ENCODE results near the gene CAMK2D. TPM values are rescaled to one million over a fixed set of nuclear protein-coding genes. Genes with fewer than 3 reads are reported as not detected.
A peak's percentile ranks its signal among the peaks of the same experiment; 100 is the strongest.

CAMK2D gene
- total and polyA plus RNA-seq, 2 experiments from 2014 or later = 36.8 to 99.1 TPM

DNA sequence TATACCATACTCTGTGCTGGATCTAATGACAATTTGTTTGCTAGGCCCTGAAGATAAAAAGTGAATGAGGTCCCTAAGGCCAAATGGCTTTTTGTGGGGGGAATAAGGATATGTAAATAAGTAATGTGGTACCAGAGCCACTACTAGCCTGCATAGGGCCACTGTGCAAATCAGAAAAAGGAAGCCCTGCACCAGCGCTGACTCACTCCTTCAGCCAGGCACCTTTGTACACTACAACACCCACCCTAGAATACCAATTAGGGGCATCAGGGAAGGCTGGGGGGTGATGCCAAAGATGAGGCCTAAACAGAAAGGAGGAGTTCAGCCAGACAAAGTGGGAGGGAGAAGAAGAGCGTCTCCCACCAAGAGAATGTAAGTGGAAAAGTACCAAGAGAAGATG, 122.2 kb downstream of the CAMK2D start:
- H3K27ac ChIP-seq = peak overlapping the region; percentile 80
- no peak overlapping the region for H3K4me3 ChIP-seq
- 100% methylated on average over 2 of the region's 2 CpGs for WGBS (ENCODE audit: low lambda C conversion rate, missing lambda C conversion rate)
- TF ChIP-seq CTCF (IDR thresholded peaks at IDR 0.05; ENCODE audit: poor library complexity) (no peak), EZH2 (IDR thresholded peaks at IDR 0.05; ENCODE audit: borderline replicate concordance) (no peak), EZH2phosphoT487 (IDR thresholded peaks at IDR 0.05; ENCODE audit: low read depth, severe bottlenecking, unreplicated experiment) (no peak)
- H2AFZ ChIP-seq = no peak overlapping the region
- H3K9me2 ChIP-seq (replicated peaks; ENCODE audit: insufficient read depth) = no peaks in the 10 kb centered on the region
- peaks cover 55% of the 10 kb centered on the region for H3K4me1 ChIP-seq (ENCODE audit: insufficient read depth)
- no peaks in the 10 kb centered on the region for H3K27me3 ChIP-seq
- H3K36me3 ChIP-seq (replicated peaks; ENCODE audit: insufficient read depth, low read depth) = no peaks in the 10 kb centered on the region
- no peaks in the 10 kb centered on the region for H3K9me3 ChIP-seq (ENCODE audit: low read depth)
- no peak overlapping the region for H3K4me2 ChIP-seq
- no peak for DNase-seq (ENCODE audit: low spot score)
- peaks cover 91% of the 10 kb centered on the region for H3K79me2 ChIP-seq
- no peaks in the 10 kb centered on the region for H4K20me1 ChIP-seq (ENCODE audit: insufficient read depth, poor library complexity, severe bottlenecking)

GRCh38 chr4:113638562-113638832, 123.0 kb downstream of the CAMK2D start:
- Histone ChIP-seq H3K79me2 (peaks cover 90% of the 10 kb centered on the region), H3K27ac (peak overlapping the region; percentile 80), H3K36me3 (replicated peaks; ENCODE audit: insufficient read depth, low read depth) (no peaks in the 10 kb centered on the region), H3K27me3 (no peaks in the 10 kb centered on the region), H3K4me2 (no peak overlapping the region), H3K9me3 (ENCODE audit: low read depth) (no peaks in the 10 kb centered on the region), H3K4me3 (no peak overlapping the region), H4K20me1 (ENCODE audit: insufficient read depth, poor library complexity, severe bottlenecking) (peaks cover 5% of the 10 kb centered on the region), H2AFZ (no peak overlapping the region), H3K9me2 (replicated peaks; ENCODE audit: insufficient read depth) (no peaks in the 10 kb centered on the region), H3K4me1 (ENCODE audit: insufficient read depth) (peaks cover 54% of the 10 kb centered on the region)
- DNase-seq (ENCODE audit: low spot score) = no peak
- TF ChIP-seq EZH2phosphoT487 (IDR thresholded peaks at IDR 0.05; ENCODE audit: low read depth, severe bottlenecking, unreplicated experiment) (no peak), EZH2 (IDR thresholded peaks at IDR 0.05; ENCODE audit: borderline replicate concordance) (no peak), CTCF (IDR thresholded peaks at IDR 0.05; ENCODE audit: poor library complexity) (no peak)
- 85% methylated on average over 3 of the region's 3 CpGs for WGBS (ENCODE audit: low lambda C conversion rate, missing lambda C conversion rate)

GRCh38 chr4:113637823-113638561, 123.5 kb downstream of the CAMK2D start:
- Histone ChIP-seq H3K27ac (peak overlapping the region; percentile 80), H3K9me3 (ENCODE audit: low read depth) (no peaks in the 10 kb centered on the region), H4K20me1 (ENCODE audit: insufficient read depth, poor library complexity, severe bottlenecking) (peaks cover 5% of the 10 kb centered on the region), H3K79me2 (peaks cover 90% of the 10 kb centered on the region), H3K4me3 (no peak overlapping the region), H3K4me2 (no peak overlapping the region), H3K9me2 (replicated peaks; ENCODE audit: insufficient read depth) (no peaks in the 10 kb centered on the region), H3K36me3 (replicated peaks; ENCODE audit: insufficient read depth, low read depth) (no peaks in the 10 kb centered on the region), H3K27me3 (no peaks in the 10 kb centered on the region), H3K4me1 (ENCODE audit: insufficient read depth) (peaks cover 54% of the 10 kb centered on the region), H2AFZ (no peak overlapping the region)
- 84% methylated on average over 2 of the region's 2 CpGs for WGBS (ENCODE audit: low lambda C conversion rate, missing lambda C conversion rate)
- TF ChIP-seq EZH2 (IDR thresholded peaks at IDR 0.05; ENCODE audit: borderline replicate concordance) = no peak
- no peak for TF ChIP-seq EZH2phosphoT487 (IDR thresholded peaks at IDR 0.05; ENCODE audit: low read depth, severe bottlenecking, unreplicated experiment)
- TF ChIP-seq CTCF (IDR thresholded peaks at IDR 0.05; ENCODE audit: poor library complexity) = no peak
- DNase-seq (ENCODE audit: low spot score) = no peak

Data from hepatocyte (in vitro differentiated cells).